CD4-positive, alpha-beta T cell (primary cell): ENCODE measurements around the gene PFDN1. TPM values are rescaled to one million over a fixed set of nuclear protein-coding genes. Genes with fewer than 3 reads are reported as not detected.

Experiments used
- ATAC-seq: fragments of 200-7000 bp; cut with Tn5 transposase; one replicate; pipeline ENCODE4 v1.10.0; 2022; ENCODE audit warnings: mild to moderate bottlenecking; ENCODE audit not compliant: poor library complexity
- CTCF ChIA-PET: fragments of 350-600 bp; sonication (Branson Sonifier 250); formaldehyde crosslinking; loops from one replicate; lab custom pipeline; 2021; ENCODE audit warnings: antibody characterized with exemption, inconsistent platforms; lab: Charles Lee
- POLR2A ChIA-PET: fragments of 350-600 bp; sonication (Branson Sonifier 250); formaldehyde crosslinking; loops from one replicate; lab custom pipeline; 2021; ENCODE audit warnings: antibody characterized with exemption, inconsistent platforms; lab: Charles Lee
- DNase-seq, 14 experiments: peaks; one replicate each; pipeline ENCODE4 v3.0.0-alpha.2; 2013 to 2020; ENCODE audit warnings: mixed read lengths in 2 of 14
- H3K27ac ChIP-seq, 2 donors: one replicate each; pipeline versions ENCODE4 v1.5.1 to v1.7.0; 2013; ENCODE audit warnings: low read length in 2 of 2, low read depth in 1 of 2, mild to moderate bottlenecking in 1 of 2
- H3K27me3 ChIP-seq, 2 experiments: 1 replicate in 1 of 2; 2 replicates in 1 of 2; pipeline versions ENCODE4 v1.6.1 to v1.7.0; 2013; ENCODE audit warnings: low read length in 2 of 2, control low read depth in 1 of 2, mild to moderate bottlenecking in 1 of 2, moderate library complexity in 1 of 2; ENCODE audit not compliant: insufficient read depth in 2 of 2, control insufficient read depth in 1 of 2
- H3K36me3 ChIP-seq: one replicate; pipeline ENCODE4 v1.6.1; 2013; ENCODE audit warnings: low read length, control low read depth; ENCODE audit not compliant: insufficient read depth
- H3K4me1 ChIP-seq: one replicate; pipeline ENCODE4 v1.6.1; 2013; ENCODE audit warnings: low read length, control low read depth; ENCODE audit not compliant: insufficient read depth
- H3K4me3 ChIP-seq: one replicate; pipeline ENCODE4 v1.5.1; 2013; ENCODE audit warnings: mild to moderate bottlenecking, low read length, moderate library complexity
- H3K9me3 ChIP-seq, 2 experiments: 1 replicate in 1 of 2; 2 replicates in 1 of 2; pipeline versions ENCODE4 v1.6.1 to v1.7.0; 2013; ENCODE audit warnings: low read length in 2 of 2, mild to moderate bottlenecking in 2 of 2, control low read depth in 1 of 2, moderate library complexity in 1 of 2; ENCODE audit not compliant: control insufficient read depth in 1 of 2, insufficient read depth in 1 of 2
- H3K27ac Mint-ChIP-seq: one replicate; pipeline ENCODE4 v1.8.0; 2020; ENCODE audit warnings: mixed read lengths
- H3K27me3 Mint-ChIP-seq: one replicate; pipeline ENCODE4 v1.8.0; 2021; ENCODE audit warnings: mixed read lengths
- H3K36me3 Mint-ChIP-seq: one replicate; pipeline ENCODE4 v1.8.0; 2021; ENCODE audit warnings: low read depth, mixed read lengths
- H3K4me1 Mint-ChIP-seq: one replicate; pipeline ENCODE4 v1.8.0; 2021; ENCODE audit warnings: low read depth, mixed read lengths
- H3K4me3 Mint-ChIP-seq: one replicate; pipeline ENCODE4 v1.8.0; 2020; ENCODE audit warnings: mild to moderate bottlenecking, mixed read lengths
- H3K9me3 Mint-ChIP-seq: one replicate; pipeline ENCODE4 v1.8.0; 2020; ENCODE audit warnings: mixed read lengths
- CTCF ChIP-seq: fragments of 200-600 bp; IDR thresholded peaks from one replicate; pipeline ENCODE4 v1.8.0; 2022; ENCODE audit warnings: antibody characterized with exemption, mild to moderate bottlenecking
- intact Hi-C, 2 experiments: fragments of 100-400 bp; cut with DNase I in 1 of 2; cut with micrococcal nuclease in 1 of 2; formaldehyde crosslinking; loops; one replicate each; pipeline versions ENCODE4 v1.15.1 to v1.9.0; 2023 to 2025; cut with DNase I, micrococcal nuclease
- total RNA-seq, 174 experiments: library from RNA in 2 of 174; stranded (reverse) in 2 of 174; gene quantifications; one replicate each; pipeline ENCODE4 v1.2.3 and lab custom pipeline; 2021 to 2026

PFDN1 gene
- total RNA-seq, 2 experiments from 2014 or later, result 21.3 to 22.0 TPM

DNA sequence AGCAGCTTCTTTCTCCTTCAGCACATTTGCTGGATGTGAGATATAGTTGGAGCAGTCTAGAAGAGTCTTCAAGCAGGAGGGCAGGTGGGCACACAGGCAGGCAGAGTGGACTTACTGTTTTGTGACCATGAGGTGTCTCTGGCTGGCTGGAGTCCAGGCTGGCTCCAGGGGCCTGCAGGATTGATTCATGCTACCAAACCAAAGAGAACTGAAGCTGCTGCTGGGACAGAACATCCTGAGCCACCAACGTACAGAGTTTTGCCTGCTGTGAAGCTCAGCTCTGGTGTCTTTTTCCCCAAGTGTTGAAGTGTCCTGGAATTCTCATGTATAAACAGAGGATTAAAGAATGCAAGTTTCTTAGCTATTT lies 82.2 kb downstream of the PFDN1 start:
- CTCF ChIA-PET, result no interaction called here
- H3K4me3 Mint-ChIP-seq, result no peak overlapping the region
- H3K4me3 ChIP-seq, result no peak overlapping the region
- no peaks in the 10 kb centered on the region for H3K9me3 Mint-ChIP-seq
- H3K36me3 Mint-ChIP-seq, result no peaks in the 10 kb centered on the region
- POLR2A ChIA-PET, result no interaction called here
- no peaks in the 10 kb centered on the region for H3K4me1 ChIP-seq
- no peaks in the 10 kb centered on the region for H3K4me1 Mint-ChIP-seq
- DNase-seq (no peak), ATAC-seq (no peak)
- H3K27me3 Mint-ChIP-seq, result no peaks in the 10 kb centered on the region
- H3K27me3 ChIP-seq, result no peaks in the 10 kb centered on the region
- H3K9me3 ChIP-seq, result no peaks in the 10 kb centered on the region
- no peak for TF ChIP-seq CTCF
- H3K36me3 ChIP-seq, result no peaks in the 10 kb centered on the region
- no peak overlapping the region for H3K27ac ChIP-seq
- intact Hi-C loops, result no loop called here
- H3K27ac Mint-ChIP-seq, result no peak overlapping the region

DNA sequence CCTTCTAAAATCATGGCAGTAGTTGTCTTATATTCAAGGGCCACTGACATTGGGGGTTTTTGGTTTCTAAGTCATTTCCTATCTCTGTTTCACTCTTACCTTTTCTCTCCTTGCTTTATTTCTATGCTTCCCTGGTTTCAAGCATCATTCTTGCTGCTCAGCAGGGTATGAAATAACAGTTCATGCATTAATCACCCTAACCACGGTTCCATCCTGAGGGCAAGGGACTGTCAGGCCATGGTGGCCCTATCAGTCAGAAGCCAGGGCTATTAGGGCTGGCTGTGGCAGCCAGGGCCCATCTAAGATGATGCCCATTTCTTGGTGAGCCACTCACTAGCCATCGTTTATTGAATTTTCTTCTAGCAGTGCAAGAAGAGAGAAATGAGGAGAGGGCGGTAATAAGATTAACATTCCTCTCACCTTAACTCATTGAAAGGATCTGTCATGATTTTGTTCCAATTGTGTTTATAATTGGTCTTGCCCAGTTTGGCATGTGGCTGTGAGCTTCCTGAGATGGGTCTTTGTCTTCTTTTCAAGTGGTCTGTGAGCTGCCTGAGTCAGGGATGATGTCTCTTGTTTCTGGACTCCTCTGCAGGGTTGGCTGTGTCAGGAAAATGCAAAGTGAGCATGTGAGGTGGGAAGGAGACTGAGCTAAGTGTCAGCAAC lies 82.7 kb downstream of the PFDN1 start:
- H3K4me3 ChIP-seq, result no peak overlapping the region
- TF ChIP-seq CTCF, result no peak
- H3K9me3 ChIP-seq, result no peaks in the 10 kb centered on the region
- CTCF ChIA-PET, result no interaction called here
- DNase-seq, result no peak
- Mint-ChIP-seq H3K27ac (no peak overlapping the region), H3K27me3 (no peaks in the 10 kb centered on the region), H3K4me3 (no peak overlapping the region), H3K4me1 (no peaks in the 10 kb centered on the region), H3K9me3 (no peaks in the 10 kb centered on the region), H3K36me3 (no peaks in the 10 kb centered on the region)
- POLR2A ChIA-PET, result no interaction called here
- no peaks in the 10 kb centered on the region for H3K4me1 ChIP-seq
- H3K27ac ChIP-seq, result no peak overlapping the region
- no peaks in the 10 kb centered on the region for H3K27me3 ChIP-seq
- no peak for ATAC-seq
- no peaks in the 10 kb centered on the region for H3K36me3 ChIP-seq
- intact Hi-C loops, result no loop called here

- ChIA-PET CTCF (no interaction called here), POLR2A (no interaction called here)
- H3K27ac ChIP-seq, result no peak overlapping the region
- DNase-seq, result no peak
- no peak for ATAC-seq
- H3K4me1 Mint-ChIP-seq, result no peaks in the 10 kb centered on the region
- H3K9me3 Mint-ChIP-seq, result no peaks in the 10 kb centered on the region
- no peaks in the 10 kb centered on the region for H3K9me3 ChIP-seq
- no peaks in the 10 kb centered on the region for H3K27me3 ChIP-seq
- H3K36me3 Mint-ChIP-seq, result no peaks in the 10 kb centered on the region
- H3K4me1 ChIP-seq, result no peaks in the 10 kb centered on the region
- H3K36me3 ChIP-seq, result no peaks in the 10 kb centered on the region
- H3K27ac Mint-ChIP-seq, result no peak overlapping the region
- no peak overlapping the region for H3K4me3 ChIP-seq
- TF ChIP-seq CTCF, result no peak
- intact Hi-C loops, result no loop called here
- no peak overlapping the region for H3K4me3 Mint-ChIP-seq
- no peaks in the 10 kb centered on the region for H3K27me3 Mint-ChIP-seq
Observed at GRCh38 chr5:140219068-140219991, 83.6 kb downstream of the PFDN1 start.
